Effector CD4-positive, alpha-beta T cell (primary cell): ENCODE measurements around the gene PPARA.
"Not testable (repeated sequence)": the region's sequence is repeated elsewhere in the genome, so short reads cannot be mapped to it uniquely, and the experiment has no call there.

ENCODE experiments used
- DNase-seq: peaks from one replicate; pipeline ENCODE4 v3.0.0-alpha.2; 2020

Gene PPARA

DNA sequence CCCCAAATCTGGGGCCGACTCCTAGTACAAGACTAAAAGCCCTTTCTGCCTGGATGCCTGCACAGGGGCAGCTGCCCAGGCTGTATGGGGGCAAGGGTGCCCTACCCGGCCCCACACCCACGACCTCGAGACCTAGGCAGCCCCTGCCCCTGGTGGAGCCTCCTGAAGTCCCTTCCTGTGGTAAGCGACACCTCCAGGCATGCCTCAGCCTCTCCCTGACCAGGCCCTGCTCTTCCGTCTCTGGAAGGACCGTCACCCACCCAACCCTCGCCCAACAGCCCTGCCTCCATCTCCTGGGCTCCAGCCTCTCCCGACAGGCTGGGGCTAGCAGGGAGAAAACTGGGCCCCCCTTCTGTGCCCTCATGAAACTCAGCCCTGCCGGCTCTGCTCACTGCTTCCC is 22.8 kb upstream of the PPARA start:
- no peak for DNase-seq

GRCh38 chr22:46128606-46129005 is 21.7 kb upstream of the PPARA start:
- no peak for DNase-seq

DNA sequence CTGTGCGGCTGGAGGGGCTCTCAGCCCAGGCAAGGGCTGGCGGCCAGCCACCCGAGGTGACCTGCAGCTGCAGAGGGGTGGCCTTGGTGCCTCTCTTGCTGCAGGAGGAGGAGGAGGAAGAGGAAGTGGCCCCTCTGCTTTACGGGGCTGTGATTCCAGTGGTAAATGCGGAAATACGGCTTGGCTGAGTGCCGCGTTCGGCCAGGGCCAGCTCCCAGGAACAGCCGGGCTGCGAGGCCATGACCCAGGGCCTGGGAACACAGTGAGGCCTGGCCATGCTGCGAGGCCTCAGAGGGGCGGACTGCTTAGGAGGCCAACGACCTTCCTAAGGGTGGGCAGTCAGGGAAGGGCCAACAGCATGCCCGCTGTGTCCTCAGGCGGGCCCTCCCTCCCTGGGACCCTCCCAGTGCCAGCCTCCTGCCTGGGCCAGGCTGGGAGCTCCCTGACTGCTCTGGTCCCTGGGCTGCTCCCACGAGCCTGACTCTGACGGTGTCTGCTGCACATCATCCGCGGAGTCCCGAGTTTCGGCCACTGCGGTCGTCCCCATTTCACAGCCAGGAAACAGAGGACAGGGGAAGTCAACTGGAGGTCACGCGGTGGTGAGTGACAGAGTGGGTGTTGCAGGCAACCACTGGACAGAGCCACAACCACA is 20.8 kb upstream of the PPARA start:
- DNase-seq, result no peak

DNA sequence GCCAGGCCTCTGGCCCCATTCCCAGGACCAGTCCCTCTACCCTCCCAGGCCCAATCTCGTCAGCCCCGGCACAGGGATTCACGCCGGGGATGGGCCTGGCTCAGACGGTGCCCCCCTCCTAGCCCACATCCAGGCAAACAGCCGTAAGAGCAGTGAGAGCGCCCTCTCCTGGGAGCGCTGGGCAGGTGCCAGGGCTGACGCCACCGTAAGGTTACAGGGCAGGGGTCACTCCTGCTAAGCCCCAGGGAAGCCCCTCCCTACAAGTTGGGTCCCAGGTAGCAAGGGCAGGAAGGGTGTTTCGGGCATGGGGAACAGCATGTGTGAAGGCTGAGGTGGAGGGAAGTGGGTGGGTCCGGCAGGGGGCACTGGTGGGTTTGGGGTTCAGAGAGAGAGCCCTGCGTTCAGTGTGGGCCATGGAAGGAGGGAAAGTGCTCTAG is 19.2 kb upstream of the PPARA start:
- no peak for DNase-seq

DNA sequence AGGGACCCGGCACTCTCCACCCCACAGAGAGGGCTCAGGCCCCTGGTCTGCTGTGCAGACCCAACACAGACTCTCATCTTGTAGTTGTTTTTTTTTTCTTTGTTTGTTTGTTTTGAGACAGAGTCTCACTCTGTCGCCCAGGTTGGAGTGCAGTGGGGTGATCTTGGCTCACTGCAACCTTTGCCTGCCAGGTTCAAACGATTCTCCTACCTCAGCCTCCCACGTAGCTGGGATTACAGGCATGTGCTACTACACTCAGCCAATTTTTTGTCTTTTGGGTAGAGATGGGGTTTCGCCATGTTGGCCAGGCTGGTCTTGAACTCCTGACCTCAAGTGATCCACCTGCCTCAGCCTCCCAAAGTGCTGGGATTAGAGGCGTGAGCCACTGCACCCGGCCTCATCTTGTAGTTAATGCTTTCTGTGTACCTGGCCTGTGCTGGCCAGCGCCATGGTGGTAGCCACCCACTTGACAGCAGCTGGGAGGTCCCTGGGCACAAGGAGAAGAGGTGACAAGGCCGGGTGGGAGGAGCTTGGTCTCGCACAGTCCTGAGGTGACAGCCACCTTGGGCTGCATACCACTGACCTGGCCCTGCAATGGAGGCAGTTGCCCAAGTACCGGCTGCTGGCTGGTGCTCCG is 18.0 kb upstream of the PPARA start:
- not testable (repeated sequence) for DNase-seq

GRCh38 chr22:46132830-46133587 is 17.3 kb upstream of the PPARA start:
- DNase-seq, result no peak

DNA sequence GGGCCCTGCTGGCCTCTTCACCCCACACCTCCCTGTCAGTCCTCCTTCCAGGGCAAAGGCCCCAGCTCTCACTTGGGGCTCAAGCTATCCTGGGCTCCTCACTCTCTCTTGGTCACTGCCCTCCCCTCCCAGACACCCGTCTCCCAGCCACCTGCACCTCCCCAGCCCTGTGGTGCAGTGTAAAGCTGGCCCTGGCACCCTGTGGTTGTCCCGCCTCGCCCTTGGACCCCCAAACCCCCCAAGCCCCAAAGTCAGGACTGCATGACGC is 16.8 kb upstream of the PPARA start:
- DNase-seq, result no peak

- DNase-seq, result no peak
Measured at GRCh38 chr22:46134111-46134705, 16.1 kb upstream of the PPARA start.

GRCh38 chr22:46135611-46136485 is 14.5 kb upstream of the PPARA start:
- DNase-seq, result no peak

GRCh38 chr22:46136486-46137217 is 13.7 kb upstream of the PPARA start:
- DNase-seq, result no peak

DNA sequence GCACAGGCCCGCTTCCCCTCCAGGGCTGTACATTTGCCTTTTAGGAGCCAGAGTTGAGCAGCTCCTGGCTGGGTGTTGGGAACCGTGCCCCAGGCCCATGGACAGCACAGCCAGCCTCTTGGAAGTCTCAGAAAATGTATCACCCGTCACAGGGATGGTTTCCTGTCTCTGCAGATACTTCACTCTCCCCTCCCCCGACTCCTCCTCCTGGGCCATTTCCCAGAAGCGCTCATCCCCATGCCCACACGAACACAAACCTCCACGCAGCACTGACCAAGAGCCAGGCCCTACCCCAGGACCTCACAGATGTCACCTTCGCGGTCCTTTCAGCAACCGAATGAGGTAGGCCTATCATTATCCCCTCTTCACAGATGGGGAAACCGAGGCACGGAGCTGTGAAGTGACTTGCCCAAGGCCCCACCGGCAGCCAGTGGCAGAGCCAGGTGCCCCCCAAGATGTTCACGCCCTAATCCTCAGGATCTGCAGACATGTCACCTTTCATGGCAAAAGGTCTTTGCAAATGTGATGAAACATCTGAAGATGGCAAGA is 13.0 kb upstream of the PPARA start:
- no peak for DNase-seq

- DNase-seq, result no peak
Measured at GRCh38 chr22:46138058-46138797, 12.1 kb upstream of the PPARA start.

DNA sequence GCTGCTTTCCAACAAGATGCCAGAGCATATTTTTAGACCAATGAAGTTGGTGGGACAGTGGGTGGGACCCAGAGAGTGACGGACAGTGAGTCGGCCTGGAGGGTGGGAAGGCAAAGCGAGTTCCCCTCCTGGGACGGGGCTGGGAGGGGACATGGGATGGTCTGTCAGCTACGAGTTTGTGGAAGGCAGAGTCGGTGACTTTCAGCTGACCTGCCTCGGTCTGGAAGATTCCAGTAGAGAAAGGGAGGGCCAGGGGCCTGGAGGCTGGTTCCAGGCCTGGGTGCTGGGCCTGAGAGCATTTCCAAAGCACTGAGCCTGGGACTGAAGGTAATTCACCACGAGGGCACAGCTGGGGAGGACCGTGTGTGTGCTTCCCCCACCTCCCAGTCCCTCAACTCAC is 10.9 kb upstream of the PPARA start:
- DNase-seq, result not testable (repeated sequence)

GRCh38 chr22:46139895-46140350 is 10.4 kb upstream of the PPARA start:
- no peak for DNase-seq

DNA sequence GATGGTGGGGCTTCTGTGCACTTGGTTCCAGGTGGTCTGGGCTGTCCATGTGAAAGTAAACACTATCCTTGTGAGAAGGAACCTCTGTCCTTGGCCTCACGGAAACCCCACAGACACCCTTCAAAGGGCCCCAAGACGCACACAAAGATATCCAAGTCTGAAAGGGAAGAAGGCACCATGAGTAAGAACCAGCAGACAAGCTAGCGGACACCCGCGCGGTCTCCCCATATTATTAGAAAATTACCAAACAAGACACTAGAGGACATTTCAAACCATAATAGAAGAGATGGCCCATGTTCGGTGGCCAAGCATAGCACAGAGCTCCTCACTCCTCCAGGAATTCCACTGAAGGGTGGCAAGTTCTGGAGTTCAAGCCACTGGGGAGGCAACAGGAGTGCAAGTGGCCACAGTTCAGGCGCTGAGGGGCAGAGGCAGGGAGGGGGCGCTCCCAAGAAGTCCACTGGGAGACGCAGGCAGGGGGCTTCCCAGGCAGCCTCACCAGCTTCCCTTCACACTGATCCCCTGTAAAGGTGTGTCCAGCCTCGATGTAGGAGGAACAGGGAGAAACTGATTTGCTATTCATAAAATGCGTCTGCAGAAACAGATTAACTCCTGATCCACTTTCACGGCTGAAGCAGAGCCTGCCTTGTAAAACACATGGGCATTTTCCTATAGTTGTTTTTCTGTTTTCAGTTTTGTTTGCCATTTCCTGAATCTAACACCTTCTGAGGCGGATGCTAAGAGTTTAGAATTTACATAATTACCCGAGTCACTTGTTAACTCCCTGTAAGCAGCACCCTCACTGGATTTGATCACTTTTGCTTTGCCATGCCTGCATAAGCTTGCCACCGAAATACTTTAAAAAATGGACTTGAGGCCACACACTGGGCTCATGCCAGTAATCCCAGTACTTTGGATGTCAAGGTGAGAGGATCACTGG is 9.1 kb upstream of the PPARA start:
- DNase-seq, result no peak

GRCh38 chr22:46142548-46143490 is 7.5 kb upstream of the PPARA start:
- DNase-seq, result no peak

DNA sequence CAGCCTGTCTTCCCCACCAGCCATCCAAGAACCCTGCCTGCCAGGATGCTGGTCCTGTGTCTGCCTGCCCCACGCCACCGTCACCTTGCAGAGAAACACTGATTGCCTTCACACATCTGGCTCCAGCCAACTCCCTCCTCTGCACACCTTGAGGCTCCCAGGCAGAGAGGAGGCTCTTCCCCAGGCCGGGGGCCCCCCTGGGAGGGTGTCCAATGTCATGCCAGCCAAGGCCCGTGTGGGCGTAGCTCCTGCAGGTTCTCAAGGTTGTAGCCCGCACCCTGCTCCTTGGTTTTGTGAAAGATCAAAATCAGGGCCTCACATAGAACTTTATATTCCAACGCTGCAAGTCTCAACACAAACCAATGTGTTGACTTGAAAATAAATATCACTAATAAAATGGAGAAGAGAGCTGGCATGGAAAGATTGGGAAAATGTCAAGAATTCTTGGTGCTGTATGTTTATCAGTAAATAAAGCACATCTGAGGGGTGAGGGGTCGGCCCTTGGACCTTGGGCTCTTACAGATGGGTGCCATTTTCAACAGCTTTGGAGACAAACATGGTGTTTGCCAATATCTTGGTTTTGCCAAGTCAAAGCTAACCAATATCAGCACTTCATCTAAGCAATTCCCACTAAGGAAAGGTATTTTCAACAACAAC is 6.7 kb upstream of the PPARA start:
- DNase-seq, result no peak

DNA sequence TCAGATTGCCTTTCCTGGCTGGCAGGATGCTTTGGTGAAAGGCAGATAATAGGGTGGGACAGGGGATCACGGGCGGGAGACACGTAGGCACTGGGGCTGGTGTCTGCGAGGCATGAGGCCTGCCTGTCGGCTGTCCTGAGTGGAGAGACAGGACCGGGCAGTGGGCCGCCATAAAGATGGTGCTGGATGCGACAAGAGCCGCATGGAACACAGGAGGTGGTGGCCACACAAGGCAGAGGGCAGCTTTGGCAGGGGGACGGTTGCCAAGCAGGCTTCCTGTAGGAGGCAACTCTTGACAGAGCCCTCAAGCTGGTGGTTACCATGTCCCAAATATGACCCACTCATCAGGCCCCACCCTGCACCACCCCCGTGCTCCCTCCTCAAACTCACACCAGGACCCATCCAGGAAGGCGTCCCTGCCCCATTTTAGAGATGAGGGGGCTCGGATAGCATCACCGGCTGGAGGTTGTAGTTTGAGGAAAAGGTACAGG is 4.9 kb upstream of the PPARA start:
- DNase-seq, result no peak
